Kidney (tissue), 14 donors: ENCODE measurements around the gene ACADVL. TPM values are rescaled to one million over a fixed set of nuclear protein-coding genes. Genes with fewer than 3 reads are reported as not detected.

ENCODE experiments used
- DNase-seq, 5 donors: peaks; one replicate each; pipeline ENCODE4 v3.0.0-alpha.2; 2013 to 2020
- FAIRE-seq: peaks from 2 replicates; lab custom pipeline; 2012; peaks lifted over from hg19 to GRCh38; lab: Jason Lieb, UNC
- H3K27ac ChIP-seq, 2 donors: one replicate each; pipeline ENCODE4 v1.7.0; 2013; ENCODE audit warnings: low read depth in 2 of 2, low read length in 2 of 2, inconsistent platforms in 1 of 2
- H3K27me3 ChIP-seq: one replicate; pipeline ENCODE4 v1.7.1; 2013; ENCODE audit warnings: low read length, inconsistent platforms; ENCODE audit not compliant: control insufficient read depth, insufficient read depth
- H3K36me3 ChIP-seq, 3 donors: one replicate each; pipeline versions ENCODE4 v1.7.0 to v1.7.1; 2013; ENCODE audit warnings: low read length in 3 of 3, control low read depth in 1 of 3, inconsistent platforms in 1 of 3; ENCODE audit not compliant: insufficient read depth in 3 of 3, control insufficient read depth in 2 of 3
- H3K4me1 ChIP-seq, 3 donors: one replicate each; pipeline versions ENCODE4 v1.7.0 to v1.7.1; 2013; ENCODE audit warnings: low read length in 3 of 3, inconsistent platforms in 1 of 3, low read depth in 1 of 3; ENCODE audit not compliant: control insufficient read depth in 2 of 3, insufficient read depth in 2 of 3
- H3K4me3 ChIP-seq, 3 donors: one replicate each; pipeline versions ENCODE4 v1.7.0 to v1.8.1; 2013; ENCODE audit warnings: low read length in 3 of 3, control low read depth in 1 of 3, inconsistent platforms in 1 of 3
- H3K9ac ChIP-seq, 3 donors: one replicate each; pipeline versions ENCODE4 v1.7.0 to v1.7.1; 2013; ENCODE audit warnings: low read length in 3 of 3, control low read depth in 1 of 3, inconsistent platforms in 1 of 3
- H3K9me3 ChIP-seq, 3 donors: one replicate each; pipeline versions ENCODE4 v1.7.0 to v1.7.1; 2013; ENCODE audit warnings: low read length in 3 of 3, control low read depth in 1 of 3, inconsistent platforms in 1 of 3; ENCODE audit not compliant: control insufficient read depth in 2 of 3, insufficient read depth in 1 of 3
- CTCF ChIP-seq: IDR thresholded peaks from 3 replicates; pipeline ENCODE4 v1.5.1; 2012; ENCODE audit warnings: mild to moderate bottlenecking, moderate library complexity, borderline replicate concordance; ENCODE audit not compliant: insufficient read depth; ENCODE audit errors: extremely low read depth
- intact Hi-C: fragments of 100-400 bp; cut with DNase I; formaldehyde crosslinking; loops from one replicate; pipeline ENCODE4 v1.11.1; 2022
- polyA plus RNA-seq: library from polyadenylated mRNA; stranded (reverse); fragments of 350-450 nt; fragmentation: Illumina TruSeq; extraction: RNeasy Lipid Tissue Mini Kit (QIAGEN cat#74804); gene quantifications from one replicate; pipeline ENCODE4 v1.2.3, GENCODE V29; 2014; ENCODE audit warnings: low read depth, low replicate concordance; ENCODE audit not compliant: insufficient read depth
- total RNA-seq: library from RNA; stranded (reverse); fragmentation: NEBNext Ultra II Directional; extraction: Animal tissue kit (Norgen Biotek cat#: 25700); gene quantifications from one replicate; pipeline ENCODE4 v1.2.1, GENCODE V29; 2021
- donor health status: control.
- donor health status: control.
- donor health status: control.
- donor health status: control.
- donor health status: control.
- donor health status: DM: yes; HTN: yes; CAD: no.
- donor health status: Normal renal cell carcinoma (clear cell type).

The ACADVL gene
- total and polyA plus RNA-seq, 2 donors from 2014 or later: 689 to 1,202 TPM

GRCh38 chr17:7208754-7209460, 10.8 kb upstream of the ACADVL start:
- Histone ChIP-seq H3K27me3 (no peaks in the 10 kb centered on the region), H3K27ac (no peak overlapping the region), H3K9me3 (no peaks in the 10 kb centered on the region), H3K36me3 (peaks cover 0 to under 1% (median 0%) of the 10 kb centered on the region in 3 donors), H3K4me1 (peaks cover 0 to 4% (median under 1%) of the 10 kb centered on the region in 3 donors), H3K4me3 (no peak overlapping the region), H3K9ac (no peak overlapping the region)
- intact Hi-C loops: no loop called here
- DNase-seq (no peak), FAIRE-seq (no peak)
- no peak for TF ChIP-seq CTCF

- Histone ChIP-seq H3K4me1 (peaks cover 4 to 12% (median 11%) of the 10 kb centered on the region in 3 donors), H3K4me3 (peak overlapping the region in 1 of 3 donors; percentile 12), H3K27ac (no peak overlapping the region), H3K27me3 (no peaks in the 10 kb centered on the region), H3K9ac (peak overlapping the region in 1 of 3 donors; percentile 32), H3K36me3 (no peaks in the 10 kb centered on the region), H3K9me3 (no peaks in the 10 kb centered on the region)
- no peak for FAIRE-seq
- no peak for TF ChIP-seq CTCF
- intact Hi-C loops: no loop called here
- DNase-seq: peak in 3 of 5 donors; percentile 40 to 81 (median 63)
Measured at GRCh38 chr17:7211491-7212273, 8.1 kb upstream of the ACADVL start.

GRCh38 chr17:7213895-7214299, 5.8 kb upstream of the ACADVL start:
- H3K4me3 ChIP-seq: peak overlapping the region; percentile 50 to 69 (median 57)
- DNase-seq (peak in 3 of 5 donors; percentile 96 to 98 (median 98)), FAIRE-seq (no peak)
- H3K9me3 ChIP-seq: no peaks in the 10 kb centered on the region
- intact Hi-C loops: no loop called here
- peak overlapping the region; percentile 81 to 84 for H3K27ac ChIP-seq
- H3K27me3 ChIP-seq: no peaks in the 10 kb centered on the region
- peaks cover 4 to 21% (median 20%) of the 10 kb centered on the region in 3 donors for H3K4me1 ChIP-seq
- no peak for TF ChIP-seq CTCF
- H3K36me3 ChIP-seq: no peaks in the 10 kb centered on the region
- peak overlapping the region in 1 of 3 donors; percentile 34 for H3K9ac ChIP-seq
